Coronary artery (tissue), 2 donors: ENCODE results near the gene SNRPA1.

Source experiments
- DNase-seq: peaks from one replicate; pipeline ENCODE4 v3.0.0-alpha.2; 2017; ENCODE audit warnings: low spot score
- H3K27ac ChIP-seq, 2 donors: fragments of 200-600 bp; sonication (generic); one replicate each; pipeline ENCODE4 v1.5.1; 2016 to 2019
- H3K4me3 ChIP-seq: fragments of 200-600 bp; sonication (generic); 2 replicates; pipeline ENCODE4 v1.5.1; 2016; ENCODE audit warnings: mild to moderate bottlenecking, moderate library complexity
- TF ChIP-seq, protein P1 (sequence below): fragments of 200-600 bp; sonication (generic); IDR thresholded peaks from one replicate; pipeline ENCODE4 v1.5.1; 2019; ENCODE audit warnings: antibody characterized with exemption

SNRPA1 gene

GRCh38 chr15:101250873-101251829 lies 43.9 kb downstream of the SNRPA1 start:
- TF ChIP-seq, protein P1, sequence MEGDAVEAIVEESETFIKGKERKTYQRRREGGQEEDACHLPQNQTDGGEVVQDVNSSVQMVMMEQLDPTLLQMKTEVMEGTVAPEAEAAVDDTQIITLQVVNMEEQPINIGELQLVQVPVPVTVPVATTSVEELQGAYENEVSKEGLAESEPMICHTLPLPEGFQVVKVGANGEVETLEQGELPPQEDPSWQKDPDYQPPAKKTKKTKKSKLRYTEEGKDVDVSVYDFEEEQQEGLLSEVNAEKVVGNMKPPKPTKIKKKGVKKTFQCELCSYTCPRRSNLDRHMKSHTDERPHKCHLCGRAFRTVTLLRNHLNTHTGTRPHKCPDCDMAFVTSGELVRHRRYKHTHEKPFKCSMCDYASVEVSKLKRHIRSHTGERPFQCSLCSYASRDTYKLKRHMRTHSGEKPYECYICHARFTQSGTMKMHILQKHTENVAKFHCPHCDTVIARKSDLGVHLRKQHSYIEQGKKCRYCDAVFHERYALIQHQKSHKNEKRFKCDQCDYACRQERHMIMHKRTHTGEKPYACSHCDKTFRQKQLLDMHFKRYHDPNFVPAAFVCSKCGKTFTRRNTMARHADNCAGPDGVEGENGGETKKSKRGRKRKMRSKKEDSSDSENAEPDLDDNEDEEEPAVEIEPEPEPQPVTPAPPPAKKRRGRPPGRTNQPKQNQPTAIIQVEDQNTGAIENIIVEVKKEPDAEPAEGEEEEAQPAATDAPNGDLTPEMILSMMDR: no peak
- DNase-seq: no peak
- Histone ChIP-seq H3K4me3 (peak overlapping the region; percentile 96), H3K27ac (peak overlapping the region; percentile 73 to 99)

- peak overlapping the region; percentile 96 for H3K4me3 ChIP-seq
- H3K27ac ChIP-seq: peak overlapping the region; percentile 73 to 99
- DNase-seq: no peak
- TF ChIP-seq, protein P1: no peak
Observed at GRCh38 chr15:101250341-101250831, 44.7 kb downstream of the SNRPA1 start.

GRCh38 chr15:101248274-101248673 lies 46.8 kb downstream of the SNRPA1 start:
- no peak for DNase-seq
- Histone ChIP-seq H3K4me3 (no peak overlapping the region), H3K27ac (no peak overlapping the region)
- TF ChIP-seq, protein P1: no peak

DNA sequence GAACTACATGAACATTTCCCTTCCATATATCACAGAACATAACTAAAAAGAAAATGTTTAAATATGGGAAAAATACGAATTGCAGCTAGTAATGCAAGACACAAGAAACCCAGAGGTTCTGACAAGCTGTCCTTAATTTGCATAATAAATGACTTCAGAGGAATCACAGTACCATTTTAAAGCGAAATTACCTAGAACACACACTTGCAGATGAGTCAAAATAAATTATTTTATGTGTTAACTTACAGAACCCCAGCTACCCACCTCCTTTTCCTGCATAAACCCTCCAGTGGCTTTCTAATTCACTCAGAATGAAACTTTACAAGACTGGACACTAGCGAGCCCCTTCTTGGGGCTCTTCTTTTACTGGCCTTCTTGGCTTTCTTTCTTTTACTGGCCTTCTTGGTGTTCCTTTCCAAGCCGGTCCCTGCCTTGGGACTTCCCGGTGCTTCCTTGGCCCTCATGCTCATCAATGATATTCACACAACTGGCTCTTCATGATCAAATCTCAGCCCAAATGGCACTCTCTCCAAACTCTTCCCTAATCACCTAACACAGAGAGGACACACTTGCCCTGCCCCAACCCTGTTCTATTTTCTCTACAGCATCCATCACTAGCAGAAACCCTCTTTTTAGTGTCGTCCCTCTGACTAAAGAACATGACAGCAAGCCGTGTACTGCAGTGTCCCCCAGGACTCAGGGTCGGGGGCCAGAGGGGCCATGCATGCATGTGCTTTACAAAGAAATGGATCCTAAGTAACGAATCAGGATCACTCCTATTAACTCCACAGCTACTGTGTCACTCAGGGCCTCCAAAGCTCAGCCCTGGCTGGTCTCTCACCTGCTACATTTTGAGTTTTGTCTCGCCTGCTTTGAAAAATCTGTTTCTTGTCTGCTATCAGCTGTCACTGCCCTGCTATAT lies 48.0 kb downstream of the SNRPA1 start:
- Histone ChIP-seq H3K27ac (peak overlapping the region in 1 of 2 donors; percentile 60), H3K4me3 (peak overlapping the region; percentile 41)
- TF ChIP-seq, protein P1: no peak
- no peak for DNase-seq

DNA sequence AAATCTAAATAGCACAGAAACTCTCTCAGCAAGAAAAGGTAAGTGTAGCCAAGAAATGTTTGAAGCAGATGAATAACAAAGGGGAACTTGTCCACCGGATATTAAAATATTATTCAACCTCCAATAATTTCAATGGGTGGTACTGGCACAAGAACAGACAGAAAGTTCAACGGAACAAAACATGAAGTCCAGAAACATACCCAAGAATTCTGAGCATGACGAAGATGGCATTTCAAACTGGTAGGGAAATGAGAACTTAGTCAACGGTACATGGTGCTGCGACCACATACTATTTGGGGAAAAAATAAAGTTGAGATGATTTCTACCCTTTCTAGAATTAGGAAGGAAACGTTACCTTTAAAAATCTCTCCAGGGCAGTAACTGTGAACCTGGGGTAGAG lies 48.7 kb downstream of the SNRPA1 start:
- H3K27ac ChIP-seq: no peak overlapping the region
- TF ChIP-seq, protein P1: no peak
- DNase-seq: no peak
- no peak overlapping the region for H3K4me3 ChIP-seq

DNA sequence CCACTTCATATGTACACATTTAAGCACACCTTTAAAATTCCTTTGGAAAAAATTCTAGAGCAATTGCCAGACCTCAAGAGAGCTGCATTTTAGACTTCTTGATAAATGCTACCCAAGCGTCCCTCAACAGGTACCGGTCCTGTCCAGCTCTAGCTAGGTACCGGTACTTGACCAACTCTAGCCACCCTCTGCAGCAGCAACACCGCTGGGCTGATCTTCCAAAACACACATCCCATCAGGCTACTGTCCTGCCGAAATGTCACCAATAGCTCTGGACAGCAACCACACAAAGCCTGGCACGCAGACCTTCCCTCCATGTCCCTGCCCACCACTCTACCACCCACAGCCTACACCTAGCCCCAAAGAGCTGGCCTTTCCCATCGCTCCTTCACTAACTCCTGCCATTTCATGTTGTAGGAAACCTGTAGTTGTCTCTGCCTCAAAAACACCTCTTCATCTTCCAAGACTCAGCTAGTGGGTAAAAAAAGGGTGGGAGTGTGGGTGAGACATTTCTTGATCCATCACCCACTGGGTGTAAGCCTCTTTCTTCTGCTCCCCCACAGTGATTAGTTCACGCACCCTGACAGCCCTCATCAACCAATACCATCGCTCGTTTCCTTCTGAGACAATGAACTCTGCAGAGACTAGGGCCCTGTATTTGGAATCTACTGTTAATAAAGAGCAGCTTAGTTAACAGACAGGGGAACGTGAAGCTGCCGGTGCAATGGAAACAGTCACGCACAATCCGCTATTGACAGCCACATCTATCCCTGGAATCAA lies 50.0 kb downstream of the SNRPA1 start:
- TF ChIP-seq, protein P1: no peak
- no peak for DNase-seq
- peak overlapping the region; percentile 15 for H3K4me3 ChIP-seq
- no peak overlapping the region for H3K27ac ChIP-seq
